Activated naive CD4-positive, alpha-beta T cell (primary cell): Measurements from ENCODE around the gene FTO.

ENCODE experiments used
- DNase-seq, 4 experiments: peaks; one replicate each; lab custom pipeline; 2025; lab: John Stamatoyannopoulos, UW

FTO gene

GRCh38 chr16:54007504-54007903 is 303.5 kb downstream of the FTO start:
- no peak for DNase-seq

- DNase-seq: no peak
These were observed 305.7 kb downstream of the FTO start for GRCh38 chr16:54009464-54010176.

GRCh38 chr16:54015147-54015546 is 311.2 kb downstream of the FTO start:
- no peak for DNase-seq

GRCh38 chr16:54022362-54022761 is 318.4 kb downstream of the FTO start:
- DNase-seq: no peak

- no peak for DNase-seq
These were observed 322.5 kb downstream of the FTO start for GRCh38 chr16:54026456-54026855.

GRCh38 chr16:54027062-54027461 is 323.1 kb downstream of the FTO start:
- DNase-seq: no peak

GRCh38 chr16:54027558-54027957 is 323.6 kb downstream of the FTO start:
- DNase-seq: no peak

- DNase-seq: no peak
These were observed 324.0 kb downstream of the FTO start for GRCh38 chr16:54027995-54028394.

- DNase-seq: no peak
These were observed 326.5 kb downstream of the FTO start for GRCh38 chr16:54030451-54030850.

- no peak for DNase-seq
These were observed 327.3 kb downstream of the FTO start for GRCh38 chr16:54031107-54031760.

- no peak for DNase-seq
These were observed 329.8 kb downstream of the FTO start for GRCh38 chr16:54033747-54034146.

- no peak for DNase-seq
These were observed 330.7 kb downstream of the FTO start for GRCh38 chr16:54034684-54035083.

GRCh38 chr16:54040480-54040879 is 336.5 kb downstream of the FTO start:
- DNase-seq: no peak

- no peak for DNase-seq
These were observed 337.0 kb downstream of the FTO start for GRCh38 chr16:54040975-54041374.

- DNase-seq: no peak
These were observed 344.9 kb downstream of the FTO start for GRCh38 chr16:54048586-54049495.

GRCh38 chr16:54049591-54050458 is 345.9 kb downstream of the FTO start:
- DNase-seq: no peak

GRCh38 chr16:54050459-54051210 is 346.7 kb downstream of the FTO start:
- DNase-seq: no peak

- no peak for DNase-seq
These were observed 347.9 kb downstream of the FTO start for GRCh38 chr16:54051821-54052220.

GRCh38 chr16:54052271-54052670 is 348.3 kb downstream of the FTO start:
- no peak for DNase-seq

- no peak for DNase-seq
These were observed 350.2 kb downstream of the FTO start for GRCh38 chr16:54053891-54054820.
